Activated gamma-delta T cell treated with Interleukin-2 at 50 U/mL for 16 hours (primary cell): ENCODE measurements around the gene CYP26C1.
A peak's percentile ranks its signal among the peaks of the same experiment; 100 is the strongest.
"Not testable (repeated sequence)": the region's sequence is repeated elsewhere in the genome, so short reads cannot be mapped to it uniquely, and the experiment has no call there.

Experiments used
- DNase-seq: peaks from one replicate; pipeline ENCODE4 v3.0.0-alpha.2; 2020

CYP26C1 gene

GRCh38 chr10:93079663-93080349 lies 19.2 kb downstream of the CYP26C1 start:
- no peak for DNase-seq

DNA sequence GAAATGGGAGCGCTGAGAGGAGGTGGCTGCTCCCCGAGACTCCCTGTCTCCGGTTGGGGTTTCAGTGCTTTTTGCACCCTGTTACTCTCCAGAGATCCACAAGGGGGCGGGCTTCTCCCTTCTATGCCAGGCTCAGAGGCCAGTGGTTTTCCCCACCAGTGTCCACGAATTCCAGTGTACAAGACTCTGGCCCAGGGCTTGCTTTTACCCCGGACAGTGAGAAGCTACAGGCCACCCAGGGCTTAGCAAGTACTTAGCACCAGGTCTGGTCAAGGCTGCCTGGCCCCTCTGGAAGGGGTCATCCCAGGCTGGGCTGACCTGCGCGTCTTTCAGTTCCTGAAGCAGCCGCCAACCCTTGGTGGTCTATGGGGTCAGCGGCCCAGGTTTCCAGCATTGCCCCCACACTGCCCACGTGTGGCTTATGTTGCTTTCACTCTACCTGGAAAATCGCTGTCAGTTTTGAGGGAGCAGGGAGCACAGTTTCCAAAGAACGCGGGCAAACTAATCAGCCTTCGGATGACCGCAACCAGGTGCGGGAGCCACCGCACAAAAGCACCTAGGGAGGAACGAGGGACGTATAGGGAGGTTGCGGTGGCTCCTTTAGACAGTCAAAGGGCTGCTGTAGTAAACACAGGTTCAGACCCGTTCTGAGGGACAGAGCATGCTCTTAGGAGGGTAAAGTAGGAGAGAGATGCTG lies 19.9 kb downstream of the CYP26C1 start:
- peak; percentile 37 for DNase-seq

DNA sequence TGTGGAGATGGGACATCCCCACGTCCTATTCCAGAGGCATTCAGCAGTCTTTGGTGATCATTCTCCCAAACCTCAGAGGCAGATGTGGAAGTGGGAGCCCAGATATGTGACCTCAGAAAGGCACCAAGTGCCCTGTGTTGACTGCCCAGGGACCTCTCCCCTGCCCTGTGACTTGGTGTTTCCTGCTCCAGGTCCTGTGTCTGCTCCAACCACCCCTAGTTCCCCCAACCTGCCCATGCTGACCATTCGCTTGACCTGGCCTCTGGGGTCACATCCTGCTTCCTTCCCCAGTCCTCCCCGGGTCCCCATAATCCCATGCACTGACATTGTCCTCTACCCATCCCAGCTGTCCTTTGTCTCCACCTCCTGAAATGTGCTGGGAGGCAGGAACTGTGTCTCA lies 20.7 kb downstream of the CYP26C1 start:
- DNase-seq, result no peak

GRCh38 chr10:93081834-93082233 lies 21.2 kb downstream of the CYP26C1 start:
- DNase-seq, result no peak

GRCh38 chr10:93083743-93084539 lies 23.3 kb downstream of the CYP26C1 start:
- DNase-seq, result no peak

DNA sequence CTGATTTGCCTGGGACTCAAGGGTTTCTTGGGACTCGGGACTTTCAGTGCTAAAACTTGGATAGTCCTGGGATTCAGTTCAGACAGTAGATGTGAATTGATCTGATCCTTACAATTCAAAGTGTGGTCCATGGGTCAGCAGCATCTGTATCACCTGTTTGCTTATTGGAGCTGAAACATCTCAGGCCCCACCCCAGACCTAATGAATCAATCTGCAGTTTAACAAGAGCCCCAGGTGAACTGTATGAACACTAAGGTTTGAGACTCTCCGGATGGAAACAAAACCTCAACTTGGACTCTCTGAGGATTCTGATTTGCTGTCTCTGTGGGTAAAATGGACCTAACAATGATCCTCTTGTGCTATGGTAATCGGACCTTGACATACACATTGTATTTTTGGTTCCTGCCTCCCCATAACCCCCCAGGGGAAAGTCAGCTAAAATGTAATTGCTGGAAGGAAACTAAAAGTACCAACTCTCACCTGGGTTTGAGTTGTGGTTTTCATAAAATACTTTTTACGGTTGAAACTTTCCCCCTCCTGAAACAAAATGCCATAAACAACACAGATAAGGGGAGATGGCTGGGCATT lies 24.8 kb downstream of the CYP26C1 start:
- DNase-seq, result no peak

GRCh38 chr10:93086289-93086688 lies 25.7 kb downstream of the CYP26C1 start:
- no peak for DNase-seq

DNA sequence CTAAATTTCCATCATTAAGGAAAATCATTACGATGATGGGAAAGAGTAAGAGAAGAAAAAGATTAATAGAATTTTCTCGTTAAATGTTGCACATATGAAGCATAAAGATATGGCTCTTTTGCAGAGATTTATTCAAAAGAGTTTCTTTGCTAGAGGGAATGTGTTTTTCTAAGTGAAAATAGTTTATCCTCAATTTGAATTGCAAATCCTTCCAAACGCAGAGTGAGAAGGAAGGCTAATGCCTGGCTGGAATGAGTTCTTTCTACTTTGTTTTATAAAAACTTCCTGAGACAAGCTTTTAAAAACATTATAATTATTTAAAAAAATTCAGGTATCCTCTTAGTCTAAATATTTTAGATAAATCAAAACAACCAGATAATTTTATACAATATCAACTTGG lies 27.2 kb downstream of the CYP26C1 start:
- no peak for DNase-seq

DNA sequence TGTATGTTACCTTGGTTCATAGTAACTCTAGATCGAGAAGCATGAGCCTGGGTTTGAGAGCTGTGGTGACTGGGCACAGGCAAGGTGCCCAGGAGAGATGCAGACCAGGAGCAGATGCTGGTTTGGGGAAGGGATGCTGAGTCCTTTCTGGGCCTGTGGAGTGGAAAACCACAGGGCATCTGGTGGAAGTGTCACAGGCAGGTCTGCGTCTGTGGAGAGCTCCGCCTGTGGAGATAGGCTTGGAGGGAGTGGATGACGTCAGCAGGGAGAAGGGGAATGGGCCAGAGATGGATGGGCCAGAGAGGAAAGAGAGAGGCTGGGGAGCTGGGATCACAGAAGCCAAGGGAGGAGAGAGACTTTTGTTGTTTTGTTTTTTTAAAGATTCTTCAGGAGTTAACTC lies 27.9 kb downstream of the CYP26C1 start:
- no peak for DNase-seq

GRCh38 chr10:93090619-93091018 lies 30.0 kb downstream of the CYP26C1 start:
- no peak for DNase-seq

DNA sequence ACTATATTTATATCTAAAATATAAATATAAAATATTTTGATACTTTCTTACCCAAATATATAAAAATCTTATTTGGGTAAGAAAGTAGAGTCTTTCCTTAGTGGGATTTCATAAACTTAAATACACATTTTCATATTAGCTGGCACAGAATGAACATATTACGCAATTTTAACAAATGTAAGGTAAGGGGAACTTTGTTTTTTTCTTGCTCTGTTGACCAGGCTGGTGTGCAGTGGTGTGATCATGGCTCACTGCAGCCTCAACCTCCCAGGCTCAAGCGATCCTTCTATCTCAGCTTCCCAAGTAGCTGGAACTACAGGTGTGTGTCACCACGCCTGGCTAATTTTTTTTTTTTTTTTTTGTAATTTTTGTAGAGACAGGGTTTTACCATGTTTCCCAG lies 31.4 kb downstream of the CYP26C1 start:
- DNase-seq, result no peak

DNA sequence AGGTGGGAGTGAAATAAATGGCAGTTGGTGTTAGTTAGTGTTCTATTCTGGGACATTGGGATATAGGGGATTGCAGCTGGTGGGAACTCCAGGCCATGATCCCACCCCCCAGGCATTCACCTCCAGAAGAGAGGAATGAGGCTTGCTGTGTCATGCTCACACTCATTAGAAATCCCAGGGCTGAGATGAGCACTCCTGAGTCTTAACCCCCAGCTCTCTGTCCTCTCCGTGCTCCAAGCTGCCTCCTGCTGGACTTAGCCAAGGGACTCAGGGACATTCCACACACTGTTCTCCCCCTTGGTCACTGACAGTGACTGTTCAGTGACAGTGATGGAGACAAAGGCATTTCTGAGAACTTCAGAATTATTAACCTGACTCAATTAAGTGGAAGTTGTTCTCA lies 34.6 kb downstream of the CYP26C1 start:
- DNase-seq, result no peak

DNA sequence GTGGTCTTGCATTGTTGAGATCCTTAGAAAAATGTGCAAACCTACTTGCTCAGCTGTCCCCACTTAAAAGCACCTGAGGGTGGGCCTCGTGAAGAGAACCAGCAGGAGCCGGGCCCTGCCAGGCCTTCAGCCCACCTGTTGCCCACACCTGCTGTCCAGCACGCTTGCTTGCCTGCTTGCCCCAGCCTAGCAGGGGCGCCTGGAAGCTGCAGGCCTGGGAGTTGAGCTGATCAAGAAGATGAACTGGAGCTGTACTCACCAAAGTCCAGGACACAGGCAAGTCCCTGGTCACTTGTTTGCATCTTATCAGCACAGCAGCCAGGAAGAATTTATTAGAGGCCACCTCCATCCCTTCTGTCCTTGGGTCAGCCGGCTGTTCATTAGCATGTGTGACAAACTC lies 36.3 kb downstream of the CYP26C1 start:
- DNase-seq, result no peak

DNA sequence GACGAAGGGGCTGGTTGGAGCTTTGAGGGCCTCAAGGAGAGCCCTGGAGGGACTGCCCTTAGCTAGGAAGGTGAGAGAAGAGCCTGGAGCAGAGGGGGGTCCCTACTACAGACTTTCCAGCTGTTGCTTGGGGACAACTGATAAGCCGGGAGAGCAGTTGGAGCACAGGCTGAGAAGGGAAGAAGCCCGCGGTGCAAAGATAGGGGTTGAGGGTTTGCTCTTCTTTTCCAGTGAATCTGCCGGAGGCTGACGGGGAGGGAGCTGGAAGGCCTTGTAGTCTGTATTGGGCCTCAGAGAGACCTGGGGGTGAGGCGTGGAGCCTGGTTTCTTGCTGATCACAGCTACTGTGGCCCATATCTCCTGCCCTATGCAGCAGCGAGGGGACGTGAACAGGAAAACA lies 36.8 kb downstream of the CYP26C1 start:
- DNase-seq, result no peak

DNA sequence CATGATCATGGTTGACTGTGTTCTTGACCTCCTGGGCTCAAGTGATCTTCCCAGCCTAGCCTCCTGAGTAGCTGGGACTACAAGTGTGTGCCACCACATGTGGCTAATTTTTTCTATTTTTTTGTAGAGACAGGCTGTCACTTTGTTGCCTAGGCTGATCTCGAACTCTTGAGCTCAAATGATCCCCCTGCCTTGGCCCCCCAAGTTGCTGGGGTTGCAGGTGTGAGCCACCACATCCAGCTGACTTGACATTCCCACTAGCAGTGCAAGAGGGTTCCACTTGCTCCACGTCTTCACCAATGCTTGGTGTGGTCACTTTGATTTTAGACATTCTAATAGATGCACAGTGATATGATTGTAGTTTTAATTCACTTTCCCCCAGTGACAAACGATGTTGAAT lies 38.2 kb downstream of the CYP26C1 start:
- DNase-seq, result no peak

- DNase-seq, result no peak
Observed at GRCh38 chr10:93099670-93100069, 39.1 kb downstream of the CYP26C1 start.

DNA sequence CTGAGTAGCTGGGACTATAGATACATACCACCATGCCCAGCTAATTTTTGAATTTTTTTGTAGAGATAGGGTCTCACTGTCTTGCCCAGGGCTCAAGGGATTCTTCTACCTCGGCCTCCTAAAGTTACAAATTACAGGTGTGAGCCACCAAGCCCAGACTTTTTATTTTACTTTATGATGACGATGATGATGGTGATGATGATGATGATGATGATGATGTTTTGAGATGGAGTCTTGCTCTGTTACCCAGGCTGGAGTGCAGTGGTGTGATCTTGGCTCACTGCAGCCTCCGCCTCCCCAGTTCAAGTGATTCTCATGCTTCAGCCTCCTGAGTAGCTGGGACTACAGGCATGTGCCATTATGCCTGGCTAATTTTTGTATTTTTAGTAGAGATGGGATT lies 40.5 kb downstream of the CYP26C1 start:
- DNase-seq, result not testable (repeated sequence)

DNA sequence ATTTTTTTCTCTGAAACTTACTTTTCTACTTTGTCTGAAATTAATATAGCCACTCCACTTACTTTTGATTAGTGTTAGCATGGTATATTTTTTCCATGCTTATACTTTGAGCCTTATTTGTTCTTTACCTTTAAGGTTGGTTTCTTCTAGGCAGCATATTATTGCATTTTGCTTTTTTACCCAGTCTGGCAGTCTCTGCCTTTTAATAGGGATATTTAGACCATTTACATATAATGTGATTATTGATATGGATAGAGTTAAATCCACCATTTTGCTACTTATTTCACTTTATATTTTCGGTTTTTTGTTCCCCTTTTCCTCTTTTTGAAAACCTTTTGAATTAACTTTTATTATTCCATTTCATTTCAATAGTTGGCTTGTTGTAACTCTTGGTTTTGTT lies 43.4 kb downstream of the CYP26C1 start:
- DNase-seq, result no peak

DNA sequence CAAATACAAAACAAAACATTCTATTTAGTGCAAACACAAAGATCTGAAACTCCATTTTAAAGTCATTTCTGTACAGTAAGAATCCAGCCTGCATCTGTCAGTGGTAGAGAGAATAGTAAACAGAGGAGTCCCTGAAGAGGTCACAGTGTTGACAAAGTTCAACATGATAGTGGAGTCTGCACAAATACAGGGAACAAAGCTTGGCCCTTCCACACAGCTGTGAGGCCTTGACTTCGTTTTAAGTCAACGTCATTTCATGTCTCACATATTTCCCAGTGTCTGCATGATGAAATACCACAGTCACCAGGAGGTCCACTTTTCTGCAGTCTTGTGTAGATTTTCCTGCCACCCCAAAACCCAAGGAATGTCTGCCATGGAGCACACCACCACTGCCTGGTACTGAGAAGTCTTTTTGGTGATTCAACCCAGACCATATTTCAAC lies 46.1 kb downstream of the CYP26C1 start:
- no peak for DNase-seq

GRCh38 chr10:93110472-93111146 lies 50.0 kb downstream of the CYP26C1 start:
- no peak for DNase-seq

- DNase-seq, result no peak
Observed at GRCh38 chr10:93113042-93113441, 52.4 kb downstream of the CYP26C1 start.

- peak; percentile 66 for DNase-seq
Observed at GRCh38 chr10:93115661-93116383, 55.2 kb downstream of the CYP26C1 start.
